GM23338 (cell line): Measurements from ENCODE around the gene VEGFB. TPM values are rescaled to one million over a fixed set of nuclear protein-coding genes. Genes with fewer than 3 reads are reported as not detected.

Experiments used
- ATAC-seq: fragments of 200-7000 bp; cut with Tn5 transposase; 3 replicates; pipeline ENCODE4 v1.9.1; 2020
- DNase-seq: peaks from one replicate; pipeline ENCODE4 v3.0.0-alpha.2; 2015; ENCODE audit warnings: low spot score
- H2AFZ ChIP-seq: fragments of 200-600 bp; sonication (generic); 2 replicates; pipeline ENCODE4 v1.8.0; 2016; ENCODE audit warnings: antibody characterized with exemption, mild to moderate bottlenecking, moderate library complexity
- H3F3A ChIP-seq: fragments of 200-600 bp; sonication (generic); replicated peaks from 2 replicates; pipeline ENCODE4 v1.8.0; 2017; ENCODE audit warnings: antibody characterized with exemption, mixed run types, low read depth
- H3K27ac ChIP-seq: fragments of 200-600 bp; sonication (generic); 2 replicates; pipeline ENCODE4 v1.6.1; 2016; ENCODE audit warnings: low read depth
- H3K27me3 ChIP-seq: fragments of 200-600 bp; sonication (generic); 2 replicates; pipeline ENCODE4 v1.8.0; 2016; ENCODE audit warnings: mild to moderate bottlenecking, mixed run types, moderate library complexity; ENCODE audit not compliant: insufficient read depth
- H3K36me3 ChIP-seq: fragments of 200-600 bp; sonication (generic); 2 replicates; pipeline ENCODE4 v1.8.0; 2016; ENCODE audit warnings: mild to moderate bottlenecking; ENCODE audit not compliant: insufficient read depth
- H3K4me1 ChIP-seq: fragments of 200-600 bp; sonication (generic); 2 replicates; pipeline ENCODE4 v1.8.0; 2016; ENCODE audit warnings: mild to moderate bottlenecking, moderate library complexity; ENCODE audit not compliant: insufficient read depth
- H3K4me2 ChIP-seq: fragments of 200-600 bp; sonication (generic); 2 replicates; pipeline ENCODE4 v1.7.1; 2017; ENCODE audit warnings: mixed run types
- H3K4me3 ChIP-seq: fragments of 200-600 bp; sonication (generic); 2 replicates; pipeline ENCODE4 v1.6.1; 2016; ENCODE audit warnings: mixed run types
- H3K79me2 ChIP-seq: fragments of 200-600 bp; sonication (generic); replicated peaks from 2 replicates; pipeline ENCODE4 v1.8.0; 2017; ENCODE audit warnings: mild to moderate bottlenecking; ENCODE audit not compliant: insufficient read depth
- H3K9me2 ChIP-seq: fragments of 200-600 bp; sonication (generic); 2 replicates; pipeline ENCODE4 v1.8.0; 2017; ENCODE audit not compliant: insufficient read depth
- H4K20me1 ChIP-seq: fragments of 200-600 bp; sonication (generic); replicated peaks from 2 replicates; pipeline ENCODE4 v1.8.0; 2017; ENCODE audit warnings: mild to moderate bottlenecking; ENCODE audit not compliant: insufficient read depth
- H3K27ac Mint-ChIP-seq: 2 replicates; pipeline ENCODE4 v1.8.0; 2020; ENCODE audit warnings: inconsistent platforms, mild to moderate bottlenecking, moderate library complexity, mixed read lengths
- H3K27me3 Mint-ChIP-seq: 3 replicates; pipeline ENCODE4 v1.8.0; 2022; ENCODE audit warnings: low read depth, mild to moderate bottlenecking, moderate library complexity, mixed read lengths, inconsistent platforms; ENCODE audit not compliant: insufficient read depth, poor library complexity
- H3K36me3 Mint-ChIP-seq: 3 replicates; pipeline ENCODE4 v1.8.0; 2021; ENCODE audit warnings: low read depth, mild to moderate bottlenecking, inconsistent platforms, moderate library complexity, mixed read lengths
- H3K4me1 Mint-ChIP-seq: 3 replicates; pipeline ENCODE4 v1.8.0; 2020; ENCODE audit warnings: mild to moderate bottlenecking, inconsistent platforms, mixed read lengths
- H3K4me3 Mint-ChIP-seq: 3 replicates; pipeline ENCODE4 v1.8.0; 2021; ENCODE audit warnings: moderate library complexity, mild to moderate bottlenecking, inconsistent platforms, mixed read lengths
- H3K9me3 Mint-ChIP-seq: 3 replicates; pipeline ENCODE4 v1.8.0; 2020; ENCODE audit warnings: moderate library complexity, mild to moderate bottlenecking, inconsistent platforms, mixed read lengths
- CREB1 ChIP-seq: fragments of 250-450 bp; sonication (Bioruptor Pico); IDR thresholded peaks from 2 replicates; pipeline ENCODE4 v1.5.0; 2020; ENCODE audit warnings: low read depth, mild to moderate bottlenecking, moderate library complexity
- ETS1 ChIP-seq: IDR thresholded peaks from 2 replicates; pipeline ENCODE4 v1.6.1; 2016; ENCODE audit warnings: antibody characterized with exemption
- EZH2 ChIP-seq: fragments of 200-600 bp; sonication (generic); IDR thresholded peaks from one replicate; pipeline ENCODE4 v1.8.0; 2017; ENCODE audit warnings: antibody characterized with exemption, mild to moderate bottlenecking, low read depth; ENCODE audit not compliant: unreplicated experiment
- EZH2phosphoT487 ChIP-seq: fragments of 200-600 bp; sonication (generic); IDR thresholded peaks from one replicate; pipeline ENCODE4 v1.8.1; 2018; ENCODE audit warnings: antibody characterized with exemption; ENCODE audit not compliant: unreplicated experiment
- JUNB ChIP-seq: IDR thresholded peaks from one replicate; pipeline ENCODE4 v1.6.1; 2016; ENCODE audit warnings: antibody characterized with exemption; ENCODE audit not compliant: unreplicated experiment
- NANOG ChIP-seq: IDR thresholded peaks from 2 replicates; pipeline ENCODE4 v1.6.1; 2016; ENCODE audit warnings: antibody characterized with exemption, borderline replicate concordance
- POLR2AphosphoS5 ChIP-seq: IDR thresholded peaks from 2 replicates; pipeline ENCODE4 v1.6.1; 2016; ENCODE audit warnings: antibody characterized with exemption, low read depth
- REST ChIP-seq: IDR thresholded peaks from one replicate; pipeline ENCODE4 v1.6.1; 2018; ENCODE audit warnings: antibody characterized with exemption; ENCODE audit not compliant: unreplicated experiment
- STAT1 ChIP-seq: IDR thresholded peaks from one replicate; pipeline ENCODE4 v1.6.1; 2016; ENCODE audit warnings: antibody characterized with exemption; ENCODE audit not compliant: unreplicated experiment
- ZNF114 ChIP-seq: fragments of 250-450 bp; sonication (Bioruptor Pico); IDR thresholded peaks from 2 replicates; pipeline ENCODE4 v1.5.0; 2020; ENCODE audit warnings: mild to moderate bottlenecking, moderate library complexity
- ZNF331 ChIP-seq: fragments of 250-450 bp; sonication (Bioruptor Pico); IDR thresholded peaks from 2 replicates; pipeline ENCODE4 v1.5.0; 2020; ENCODE audit warnings: low read depth, mild to moderate bottlenecking, moderate library complexity
- polyA plus RNA-seq: library from polyadenylated mRNA; unstranded; fragments of >200 nt; fragmentation: Nextera tagmentation; extraction: Ambion mirVana; gene quantifications from 2 replicates; pipeline ENCODE4 v1.2.1, GENCODE V29; 2016
- total RNA-seq: library from RNA; depleted of rRNA; stranded (reverse); fragments of >200 nt; shearing (Covaris generic); gene quantifications from 2 replicates; pipeline ENCODE4 v1.2.3, GENCODE V29; 2014
- TF ChIP-seq, protein P1 (sequence below): fragments of 250-450 bp; sonication (Bioruptor Pico); IDR thresholded peaks from 2 replicates; pipeline ENCODE4 v1.5.0; 2020; ENCODE audit warnings: mild to moderate bottlenecking, moderate library complexity

The VEGFB gene
- total and polyA plus RNA-seq, 2 experiments from 2014 or later: 20.8 to 25.8 TPM

GRCh38 chr11:64211181-64211872 is 23.1 kb upstream of the VEGFB start:
- Histone ChIP-seq H4K20me1 (no peaks in the 10 kb centered on the region), H2AFZ (no peak overlapping the region), H3K27me3 (no peaks in the 10 kb centered on the region), H3K27ac (no peak overlapping the region), H3K9me2 (no peaks in the 10 kb centered on the region), H3K4me2 (no peak overlapping the region), H3K4me1 (no peaks in the 10 kb centered on the region), H3K4me3 (no peak overlapping the region), H3K79me2 (no peaks in the 10 kb centered on the region), H3F3A (peaks cover 8% of the 10 kb centered on the region; the same call in 1 of the 2 replicates), H3K36me3 (peaks cover 4% of the 10 kb centered on the region; the same call in 1 of the 2 replicates)
- H3K27me3 Mint-ChIP-seq: peaks cover 12% of the 10 kb centered on the region
- DNase-seq: no peak
- no peak for ATAC-seq
- peaks cover 3% of the 10 kb centered on the region; the same call in 2 of the 3 replicates for H3K4me1 Mint-ChIP-seq
- peaks cover 22% of the 10 kb centered on the region for H3K36me3 Mint-ChIP-seq
- no peaks in the 10 kb centered on the region for H3K9me3 Mint-ChIP-seq
- no peak overlapping the region for H3K4me3 Mint-ChIP-seq
- TF ChIP-seq STAT1 (no peak), NANOG (no peak), CREB1 (CRISPR knock-in tag) (no peak), EZH2 (no peak), EZH2phosphoT487 (no peak), JUNB (no peak), REST (no peak), ZNF114 (CRISPR knock-in tag) (no peak), ETS1 (no peak), ZNF331 (CRISPR knock-in tag) (no peak), POLR2AphosphoS5 (no peak)
- TF ChIP-seq, protein P1, sequence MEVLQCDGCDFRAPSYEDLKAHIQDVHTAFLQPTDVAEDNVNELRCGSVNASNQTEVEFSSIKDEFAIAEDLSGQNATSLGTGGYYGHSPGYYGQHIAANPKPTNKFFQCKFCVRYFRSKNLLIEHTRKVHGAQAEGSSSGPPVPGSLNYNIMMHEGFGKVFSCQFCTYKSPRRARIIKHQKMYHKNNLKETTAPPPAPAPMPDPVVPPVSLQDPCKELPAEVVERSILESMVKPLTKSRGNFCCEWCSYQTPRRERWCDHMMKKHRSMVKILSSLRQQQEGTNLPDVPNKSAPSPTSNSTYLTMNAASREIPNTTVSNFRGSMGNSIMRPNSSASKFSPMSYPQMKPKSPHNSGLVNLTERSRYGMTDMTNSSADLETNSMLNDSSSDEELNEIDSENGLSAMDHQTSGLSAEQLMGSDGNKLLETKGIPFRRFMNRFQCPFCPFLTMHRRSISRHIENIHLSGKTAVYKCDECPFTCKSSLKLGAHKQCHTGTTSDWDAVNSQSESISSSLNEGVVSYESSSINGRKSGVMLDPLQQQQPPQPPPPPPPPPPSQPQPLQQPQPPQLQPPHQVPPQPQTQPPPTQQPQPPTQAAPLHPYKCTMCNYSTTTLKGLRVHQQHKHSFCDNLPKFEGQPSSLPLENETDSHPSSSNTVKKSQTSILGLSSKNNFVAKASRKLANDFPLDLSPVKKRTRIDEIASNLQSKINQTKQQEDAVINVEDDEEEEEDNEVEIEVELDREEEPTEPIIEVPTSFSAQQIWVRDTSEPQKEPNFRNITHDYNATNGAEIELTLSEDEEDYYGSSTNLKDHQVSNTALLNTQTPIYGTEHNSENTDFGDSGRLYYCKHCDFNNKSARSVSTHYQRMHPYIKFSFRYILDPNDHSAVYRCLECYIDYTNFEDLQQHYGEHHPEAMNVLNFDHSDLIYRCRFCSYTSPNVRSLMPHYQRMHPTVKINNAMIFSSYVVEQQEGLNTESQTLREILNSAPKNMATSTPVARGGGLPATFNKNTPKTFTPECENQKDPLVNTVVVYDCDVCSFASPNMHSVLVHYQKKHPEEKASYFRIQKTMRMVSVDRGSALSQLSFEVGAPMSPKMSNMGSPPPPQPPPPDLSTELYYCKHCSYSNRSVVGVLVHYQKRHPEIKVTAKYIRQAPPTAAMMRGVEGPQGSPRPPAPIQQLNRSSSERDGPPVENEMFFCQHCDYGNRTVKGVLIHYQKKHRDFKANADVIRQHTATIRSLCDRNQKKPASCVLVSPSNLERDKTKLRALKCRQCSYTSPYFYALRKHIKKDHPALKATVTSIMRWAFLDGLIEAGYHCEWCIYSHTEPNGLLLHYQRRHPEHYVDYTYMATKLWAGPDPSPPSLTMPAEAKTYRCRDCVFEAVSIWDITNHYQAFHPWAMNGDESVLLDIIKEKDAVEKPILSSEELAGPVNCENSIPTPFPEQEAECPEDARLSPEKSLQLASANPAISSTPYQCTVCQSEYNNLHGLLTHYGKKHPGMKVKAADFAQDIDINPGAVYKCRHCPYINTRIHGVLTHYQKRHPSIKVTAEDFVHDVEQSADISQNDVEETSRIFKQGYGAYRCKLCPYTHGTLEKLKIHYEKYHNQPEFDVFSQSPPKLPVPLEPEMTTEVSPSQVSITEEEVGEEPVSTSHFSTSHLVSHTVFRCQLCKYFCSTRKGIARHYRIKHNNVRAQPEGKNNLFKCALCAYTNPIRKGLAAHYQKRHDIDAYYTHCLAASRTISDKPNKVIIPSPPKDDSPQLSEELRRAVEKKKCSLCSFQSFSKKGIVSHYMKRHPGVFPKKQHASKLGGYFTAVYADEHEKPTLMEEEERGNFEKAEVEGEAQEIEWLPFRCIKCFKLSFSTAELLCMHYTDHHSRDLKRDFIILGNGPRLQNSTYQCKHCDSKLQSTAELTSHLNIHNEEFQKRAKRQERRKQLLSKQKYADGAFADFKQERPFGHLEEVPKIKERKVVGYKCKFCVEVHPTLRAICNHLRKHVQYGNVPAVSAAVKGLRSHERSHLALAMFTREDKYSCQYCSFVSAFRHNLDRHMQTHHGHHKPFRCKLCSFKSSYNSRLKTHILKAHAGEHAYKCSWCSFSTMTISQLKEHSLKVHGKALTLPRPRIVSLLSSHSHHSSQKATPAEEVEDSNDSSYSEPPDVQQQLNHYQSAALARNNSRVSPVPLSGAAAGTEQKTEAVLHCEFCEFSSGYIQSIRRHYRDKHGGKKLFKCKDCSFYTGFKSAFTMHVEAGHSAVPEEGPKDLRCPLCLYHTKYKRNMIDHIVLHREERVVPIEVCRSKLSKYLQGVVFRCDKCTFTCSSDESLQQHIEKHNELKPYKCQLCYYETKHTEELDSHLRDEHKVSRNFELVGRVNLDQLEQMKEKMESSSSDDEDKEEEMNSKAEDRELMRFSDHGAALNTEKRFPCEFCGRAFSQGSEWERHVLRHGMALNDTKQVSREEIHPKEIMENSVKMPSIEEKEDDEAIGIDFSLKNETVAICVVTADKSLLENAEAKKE (CRISPR knock-in tag): no peak
- H3K27ac Mint-ChIP-seq: no peak overlapping the region
